Subcutaneous adipose tissue (tissue), 4 donors: Measurements from ENCODE around the gene UBE4A. TPM values are rescaled to one million over a fixed set of nuclear protein-coding genes. Genes with fewer than 3 reads are reported as not detected.

ENCODE experiments used
- CTCF ChIP-seq: fragments of 450-650 bp; IDR thresholded peaks from one replicate; pipeline ENCODE4 v1.5.1; 2016; ENCODE audit warnings: low read depth, mild to moderate bottlenecking, control low read depth, antibody characterized with exemption, moderate library complexity
- total RNA-seq, 4 donors: library from RNA; depleted of rRNA; stranded (reverse); fragments of >200 nt; gene quantifications; one replicate each; pipeline ENCODE4 v1.1.0, GENCODE V29; 2016

Gene UBE4A
- total RNA-seq, 4 donors from 2014 or later: 44.8 to 57.7 (median 45.8) TPM

DNA sequence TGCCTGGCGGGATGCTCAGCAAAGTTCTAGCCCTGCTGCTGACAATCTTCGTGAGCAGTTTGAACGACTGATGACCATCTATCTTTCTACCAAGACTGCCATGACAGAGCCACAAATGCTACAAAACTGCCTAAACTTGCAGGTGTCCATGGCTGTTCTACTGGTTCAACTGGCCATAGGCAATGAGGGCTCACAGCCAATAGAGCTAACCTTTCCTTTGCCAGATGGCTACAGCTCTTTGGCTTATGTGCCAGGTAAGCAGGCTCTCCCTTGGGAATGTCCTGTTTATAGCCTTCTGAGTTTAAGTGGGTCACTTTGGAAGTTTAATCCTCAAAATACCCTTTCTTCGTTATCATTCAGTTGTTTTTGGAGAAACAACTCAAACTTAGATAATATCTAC is 20.1 kb downstream of the UBE4A start:
- TF ChIP-seq CTCF: no peak

DNA sequence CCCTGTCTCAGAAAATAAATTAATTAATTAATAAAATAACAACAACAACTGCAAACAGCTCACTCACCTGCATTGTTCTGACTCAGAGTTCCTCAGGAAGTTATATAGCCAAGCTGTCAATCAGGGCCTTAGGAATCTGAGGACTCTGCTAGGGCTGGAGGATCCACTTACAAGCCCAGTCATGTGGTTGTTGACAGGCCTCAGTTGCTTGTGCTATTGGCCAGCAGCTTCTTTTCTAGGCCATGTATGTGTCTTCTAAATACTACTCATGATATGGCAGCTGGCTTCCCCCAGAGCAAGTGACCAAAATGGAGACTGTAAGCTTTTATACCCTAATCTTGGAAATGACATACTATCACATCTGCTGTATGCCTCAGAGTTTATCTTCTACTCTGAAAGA is 21.2 kb downstream of the UBE4A start:
- TF ChIP-seq CTCF: no peak

DNA sequence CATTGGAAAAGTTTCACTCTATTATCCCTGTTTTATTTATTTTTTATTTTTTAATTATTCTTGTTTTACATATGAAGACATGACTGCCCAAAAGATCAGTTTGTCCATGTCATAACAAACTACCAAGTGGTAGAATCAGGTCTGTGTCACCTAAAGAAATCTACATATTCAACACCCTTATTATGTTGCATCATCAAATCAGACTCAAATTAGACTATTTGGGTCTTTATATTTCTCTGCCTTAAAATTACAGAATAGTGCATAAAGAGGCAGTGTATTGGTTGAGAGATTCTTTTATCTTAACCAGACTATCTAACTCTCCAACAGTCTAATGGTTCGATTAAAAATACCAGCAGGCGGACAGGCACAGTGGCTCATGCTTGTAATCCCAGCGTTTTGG is 23.6 kb downstream of the UBE4A start:
- no peak for TF ChIP-seq CTCF

- TF ChIP-seq CTCF: no peak
Observed at GRCh38 chr11:118383657-118384056, 24.3 kb downstream of the UBE4A start.

GRCh38 chr11:118396097-118396501 is 36.7 kb downstream of the UBE4A start:
- no peak for TF ChIP-seq CTCF

DNA sequence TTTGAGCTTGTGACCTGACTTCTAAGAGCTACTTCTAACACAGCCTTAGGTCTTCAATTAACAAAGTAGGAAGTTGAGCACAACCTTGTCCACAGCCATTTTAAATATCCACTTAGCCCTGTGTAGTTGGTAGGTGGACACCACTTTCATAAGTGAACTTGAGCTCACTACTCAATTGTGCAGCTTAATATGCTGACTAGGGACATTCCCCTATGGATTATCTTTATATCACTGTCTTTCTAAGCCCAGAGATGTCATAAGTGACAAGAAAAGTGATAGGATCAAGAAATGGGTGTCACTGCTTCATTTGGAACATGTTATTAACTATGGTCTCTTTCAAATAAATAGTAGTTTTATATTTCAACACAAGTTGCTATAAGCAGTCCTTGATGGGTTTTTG is 38.0 kb downstream of the UBE4A start:
- no peak for TF ChIP-seq CTCF

- no peak for TF ChIP-seq CTCF
Observed at GRCh38 chr11:118398791-118399559, 39.6 kb downstream of the UBE4A start.
